Lower lobe of right lung (tissue), 2 donors: Measurements from ENCODE around the gene LGALSL. TPM values are rescaled to one million over a fixed set of nuclear protein-coding genes. Genes with fewer than 3 reads are reported as not detected.
"Not testable (repeated sequence)": the region's sequence is repeated elsewhere in the genome, so short reads cannot be mapped to it uniquely, and the experiment has no call there.

Experiments
- ATAC-seq, 2 donors: fragments of 200-7000 bp; cut with Tn5 transposase; one replicate each; pipeline ENCODE4 v1.9.1; 2020 to 2022; ENCODE audit warnings: mild to moderate bottlenecking in 2 of 2, moderate library complexity in 2 of 2
- DNase-seq: peaks from one replicate; pipeline ENCODE4 v3.0.0-alpha.2; 2020
- H3K27ac ChIP-seq: fragments of 200-600 bp; one replicate; pipeline ENCODE4 v1.8.0; 2022
- H3K27me3 ChIP-seq: fragments of 200-600 bp; one replicate; pipeline ENCODE4 v1.8.0; 2022; ENCODE audit warnings: low read depth
- H3K36me3 ChIP-seq: fragments of 200-600 bp; one replicate; pipeline ENCODE4 v1.8.0; 2022; ENCODE audit warnings: mild to moderate bottlenecking
- H3K4me1 ChIP-seq: fragments of 200-600 bp; one replicate; pipeline ENCODE4 v1.8.0; 2022
- H3K4me3 ChIP-seq: fragments of 200-600 bp; one replicate; pipeline ENCODE4 v1.8.0; 2022; ENCODE audit warnings: mild to moderate bottlenecking
- H3K9me3 ChIP-seq: fragments of 200-600 bp; one replicate; pipeline ENCODE4 v1.8.0; 2022
- CTCF ChIP-seq: fragments of 200-600 bp; IDR thresholded peaks from one replicate; pipeline ENCODE4 v1.8.0; 2022; ENCODE audit warnings: antibody characterized with exemption, mild to moderate bottlenecking
- intact Hi-C: fragments of 100-400 bp; cut with DNase I; formaldehyde crosslinking; loops from one replicate; pipeline ENCODE4 v1.11.0; 2022
- total RNA-seq: library from RNA; stranded (reverse); fragmentation: NEBNext Ultra II Directional; extraction: Animal tissue kit (Norgen Biotek cat#: 25700); gene quantifications from one replicate; pipeline ENCODE4 v1.2.1, GENCODE V29; 2021
- donor health status: DM: no; HTN: yes; CAD: no; lungs with severe emphysema.

LGALSL gene
- total RNA-seq, 1 donor from 2014 or later, result 30.8 TPM

GRCh38 chr2:64442277-64442676 lies 11.7 kb upstream of the LGALSL start:
- ATAC-seq (no peak), DNase-seq (no peak)
- H3K4me1 ChIP-seq, result peaks cover 7% of the 10 kb centered on the region
- H3K4me3 ChIP-seq, result no peak overlapping the region
- no peak for TF ChIP-seq CTCF
- no peaks in the 10 kb centered on the region for H3K9me3 ChIP-seq
- H3K27me3 ChIP-seq, result peaks cover 3% of the 10 kb centered on the region
- H3K27ac ChIP-seq, result no peak overlapping the region
- intact Hi-C loops, result no loop called here
- no peaks in the 10 kb centered on the region for H3K36me3 ChIP-seq

GRCh38 chr2:64442801-64443429 lies 11.0 kb upstream of the LGALSL start:
- Histone ChIP-seq H3K27me3 (peaks cover 3% of the 10 kb centered on the region), H3K9me3 (no peaks in the 10 kb centered on the region), H3K27ac (no peak overlapping the region), H3K36me3 (no peaks in the 10 kb centered on the region), H3K4me3 (no peak overlapping the region), H3K4me1 (peaks cover 7% of the 10 kb centered on the region)
- DNase-seq (no peak), ATAC-seq (no peak)
- intact Hi-C loops, result no loop called here
- no peak for TF ChIP-seq CTCF

GRCh38 chr2:64445970-64446369 lies 8.0 kb upstream of the LGALSL start:
- H3K4me3 ChIP-seq, H3K27me3 ChIP-seq, intact Hi-C loops: not testable (repeated sequence)

GRCh38 chr2:64447317-64448040 lies 6.5 kb upstream of the LGALSL start:
- intact Hi-C loops, result no loop called here
- Histone ChIP-seq H3K4me1 (peaks cover under 1% of the 10 kb centered on the region), H3K27me3 (no peaks in the 10 kb centered on the region), H3K9me3 (no peaks in the 10 kb centered on the region), H3K4me3 (no peak overlapping the region), H3K27ac (no peak overlapping the region), H3K36me3 (no peaks in the 10 kb centered on the region)
- no peak for DNase-seq
- ATAC-seq, result peak in 1 of 2 donors; percentile 35
- TF ChIP-seq CTCF, result no peak

More at GRCh38 chr2:64445970-64446369, 8.0 kb upstream of the LGALSL start:
- not testable (repeated sequence) for ATAC-seq, H3K4me1 ChIP-seq, H3K27ac ChIP-seq, H3K36me3 ChIP-seq, H3K9me3 ChIP-seq, DNase-seq

GRCh38 chr2:64448041-64448426 lies 5.9 kb upstream of the LGALSL start:
- DNase-seq, result no peak
- no peak for ATAC-seq
- Histone ChIP-seq H3K4me3 (no peak overlapping the region), H3K9me3 (no peaks in the 10 kb centered on the region), H3K4me1 (peaks cover 6% of the 10 kb centered on the region), H3K27me3 (no peaks in the 10 kb centered on the region), H3K27ac (no peak overlapping the region), H3K36me3 (no peaks in the 10 kb centered on the region)
- no peak for TF ChIP-seq CTCF
- intact Hi-C loops, result no loop called here

- H3K27me3 ChIP-seq, result no peaks in the 10 kb centered on the region
- intact Hi-C loops, result no loop called here
- no peak overlapping the region for H3K27ac ChIP-seq
- no peak for DNase-seq
- no peak overlapping the region for H3K4me3 ChIP-seq
- no peaks in the 10 kb centered on the region for H3K36me3 ChIP-seq
- no peaks in the 10 kb centered on the region for H3K9me3 ChIP-seq
- no peak for ATAC-seq
- TF ChIP-seq CTCF, result no peak
- peaks cover 23% of the 10 kb centered on the region for H3K4me1 ChIP-seq
Measured at GRCh38 chr2:64451051-64451450, 2.9 kb upstream of the LGALSL start.
